ENCODE data around the gene SLX9.

GRCh38 chr21:45022736-45023135 is 82.9 kb downstream of the SLX9 start:
- TF ChIP-seq POLR2AphosphoS5 (IDR thresholded peaks at IDR 0.05; ENCODE audit: borderline replicate concordance, low read depth, low read length), result no peak
- no peak for TF ChIP-seq EZH2 (IDR thresholded peaks at IDR 0.05)
- no peak for TF ChIP-seq FOXP2 (optimal IDR thresholded peaks at IDR 0.05; ENCODE audit: control extremely low read depth, extremely low read length, insufficient read depth)

Data from SK-N-MC (cell line).